Measurements from ENCODE around the gene ACACA. TPM values are rescaled to one million over a fixed set of nuclear protein-coding genes. Genes with fewer than 3 reads are reported as not detected.

The ACACA gene
- total RNA-seq, 2 experiments from 2014 or later: 52.6 to 59.8 TPM

GRCh38 chr17:37233036-37233435, 173.6 kb downstream of the ACACA start:
- Mint-ChIP-seq H3K4me3 (no peak overlapping the region), H3K4me1 (ENCODE audit: low read depth) (no peaks in the 10 kb centered on the region), H3K36me3 (ENCODE audit: low read depth) (peaks cover 18% of the 10 kb centered on the region), H3K27me3 (ENCODE audit: low read depth) (no peaks in the 10 kb centered on the region), H3K9me3 (no peaks in the 10 kb centered on the region), H3K27ac (no peak overlapping the region)
- intact Hi-C loops (cut with micrococcal nuclease): loop anchor here (10.0 kb wide), 2 partner anchors 178 to 608 kb away; no protein-coding TSS in a partner anchor
- CTCF ChIA-PET: interaction anchor here (0.6 kb wide), 1 partner anchor 1302 kb away, joined by 3 read pairs; no protein-coding TSS in a partner anchor
- no peak for DNase-seq

- CTCF ChIA-PET: interaction anchor here (0.7 to 1.1 kb wide), 3 partner anchors 8 to 603 kb away, joined by 3 to 4 read pairs (median 3); no protein-coding TSS in a partner anchor
- Mint-ChIP-seq H3K4me1 (ENCODE audit: low read depth) (no peaks in the 10 kb centered on the region), H3K4me3 (no peak overlapping the region), H3K36me3 (ENCODE audit: low read depth) (peaks cover 18% of the 10 kb centered on the region), H3K27ac (no peak overlapping the region), H3K9me3 (no peaks in the 10 kb centered on the region), H3K27me3 (ENCODE audit: low read depth) (no peaks in the 10 kb centered on the region)
- no peak for DNase-seq
- intact Hi-C loops (cut with micrococcal nuclease): loop anchor here (10.0 kb wide), 2 partner anchors 177 to 607 kb away; no protein-coding TSS in a partner anchor
These were observed 174.7 kb downstream of the ACACA start for GRCh38 chr17:37231887-37232286.

GRCh38 chr17:37230633-37231032, 176.0 kb downstream of the ACACA start:
- Mint-ChIP-seq H3K4me1 (ENCODE audit: low read depth) (no peaks in the 10 kb centered on the region), H3K4me3 (no peak overlapping the region), H3K27ac (no peak overlapping the region), H3K36me3 (ENCODE audit: low read depth) (peaks cover 16% of the 10 kb centered on the region), H3K27me3 (ENCODE audit: low read depth) (no peaks in the 10 kb centered on the region), H3K9me3 (no peaks in the 10 kb centered on the region)
- intact Hi-C loops (cut with micrococcal nuclease): loop anchor here (10.0 kb wide), 2 partner anchors 176 to 606 kb away; no protein-coding TSS in a partner anchor
- DNase-seq: no peak
- CTCF ChIA-PET: interaction anchor here (1.1 kb wide), 1 partner anchor 9 kb away, joined by 3 read pairs; no protein-coding TSS in a partner anchor

- no peaks in the 10 kb centered on the region for H3K27me3 Mint-ChIP-seq (ENCODE audit: low read depth)
- CTCF ChIA-PET: interaction anchor here (0.6 to 0.9 kb wide), 3 partner anchors 15 to 597 kb away, joined by 3 to 5 read pairs (median 3); no protein-coding TSS in a partner anchor
- intact Hi-C loops (cut with micrococcal nuclease): no loop called here
- H3K4me3 Mint-ChIP-seq: no peak overlapping the region
- no peaks in the 10 kb centered on the region for H3K9me3 Mint-ChIP-seq
- H3K4me1 Mint-ChIP-seq (ENCODE audit: low read depth): no peaks in the 10 kb centered on the region
- H3K27ac Mint-ChIP-seq: no peak overlapping the region
- DNase-seq: no peak
- peaks cover 20% of the 10 kb centered on the region for H3K36me3 Mint-ChIP-seq (ENCODE audit: low read depth)
These were observed 181.2 kb downstream of the ACACA start for GRCh38 chr17:37225465-37225864.

- Mint-ChIP-seq H3K4me3 (no peak overlapping the region), H3K36me3 (ENCODE audit: low read depth) (peaks cover 22% of the 10 kb centered on the region), H3K9me3 (no peaks in the 10 kb centered on the region), H3K27ac (no peak overlapping the region), H3K4me1 (ENCODE audit: low read depth) (no peaks in the 10 kb centered on the region), H3K27me3 (ENCODE audit: low read depth) (no peaks in the 10 kb centered on the region)
- no peak for DNase-seq
- intact Hi-C loops (cut with micrococcal nuclease): no loop called here
- CTCF ChIA-PET: interaction anchor here (0.9 kb wide), 1 partner anchor 18 kb away, joined by 5 read pairs; no protein-coding TSS in a partner anchor
These were observed 184.8 kb downstream of the ACACA start for GRCh38 chr17:37221865-37222264.

GRCh38 chr17:37220607-37220953, 186.1 kb downstream of the ACACA start:
- CTCF ChIA-PET: no interaction called here
- Mint-ChIP-seq H3K27ac (no peak overlapping the region), H3K4me3 (no peak overlapping the region), H3K9me3 (no peaks in the 10 kb centered on the region), H3K36me3 (ENCODE audit: low read depth) (peaks cover 23% of the 10 kb centered on the region), H3K27me3 (ENCODE audit: low read depth) (no peaks in the 10 kb centered on the region), H3K4me1 (ENCODE audit: low read depth) (no peaks in the 10 kb centered on the region)
- DNase-seq: peak; percentile 40
- intact Hi-C loops (cut with micrococcal nuclease): no loop called here

GRCh38 chr17:37219876-37220606, 186.6 kb downstream of the ACACA start:
- Mint-ChIP-seq H3K36me3 (ENCODE audit: low read depth) (peaks cover 18% of the 10 kb centered on the region), H3K4me1 (ENCODE audit: low read depth) (no peaks in the 10 kb centered on the region), H3K4me3 (no peak overlapping the region), H3K27me3 (ENCODE audit: low read depth) (no peaks in the 10 kb centered on the region), H3K9me3 (no peaks in the 10 kb centered on the region), H3K27ac (no peak overlapping the region)
- intact Hi-C loops (cut with micrococcal nuclease): no loop called here
- CTCF ChIA-PET: no interaction called here
- no peak for DNase-seq

- H3K4me1 Mint-ChIP-seq (ENCODE audit: low read depth): no peaks in the 10 kb centered on the region
- DNase-seq: no peak
- no peaks in the 10 kb centered on the region for H3K9me3 Mint-ChIP-seq
- no peak overlapping the region for H3K27ac Mint-ChIP-seq
- H3K4me3 Mint-ChIP-seq: no peak overlapping the region
- CTCF ChIA-PET: no interaction called here
- H3K36me3 Mint-ChIP-seq (ENCODE audit: low read depth): peaks cover 20% of the 10 kb centered on the region
- intact Hi-C loops (cut with micrococcal nuclease): no loop called here
- no peaks in the 10 kb centered on the region for H3K27me3 Mint-ChIP-seq (ENCODE audit: low read depth)
These were observed 187.8 kb downstream of the ACACA start for GRCh38 chr17:37218849-37219248.

GRCh38 chr17:37214416-37214815, 192.2 kb downstream of the ACACA start:
- CTCF ChIA-PET: interaction anchor here (0.6 to 1.1 kb wide), 2 partner anchors 18 to 457 kb away, joined by 3 read pairs; no protein-coding TSS in a partner anchor
- Mint-ChIP-seq H3K4me3 (no peak overlapping the region), H3K9me3 (no peaks in the 10 kb centered on the region), H3K27me3 (ENCODE audit: low read depth) (no peaks in the 10 kb centered on the region), H3K36me3 (ENCODE audit: low read depth) (peaks cover 14% of the 10 kb centered on the region), H3K4me1 (ENCODE audit: low read depth) (no peaks in the 10 kb centered on the region), H3K27ac (no peak overlapping the region)
- intact Hi-C loops (cut with micrococcal nuclease): no loop called here
- DNase-seq: no peak

- intact Hi-C loops (cut with micrococcal nuclease): no loop called here
- Mint-ChIP-seq H3K9me3 (no peaks in the 10 kb centered on the region), H3K27ac (no peak overlapping the region), H3K27me3 (ENCODE audit: low read depth) (no peaks in the 10 kb centered on the region), H3K36me3 (ENCODE audit: low read depth) (peaks cover 16% of the 10 kb centered on the region), H3K4me1 (ENCODE audit: low read depth) (no peaks in the 10 kb centered on the region), H3K4me3 (no peak overlapping the region)
- CTCF ChIA-PET: interaction anchor here (1.1 to 1.2 kb wide), 2 partner anchors 13 to 18 kb away, joined by 3 read pairs; no protein-coding TSS in a partner anchor
- DNase-seq: no peak
These were observed 192.7 kb downstream of the ACACA start for GRCh38 chr17:37213927-37214326.

GRCh38 chr17:37212179-37212578, 194.5 kb downstream of the ACACA start:
- Mint-ChIP-seq H3K27me3 (ENCODE audit: low read depth) (no peaks in the 10 kb centered on the region), H3K9me3 (no peaks in the 10 kb centered on the region), H3K27ac (no peak overlapping the region), H3K36me3 (ENCODE audit: low read depth) (peaks cover 18% of the 10 kb centered on the region), H3K4me3 (no peak overlapping the region), H3K4me1 (ENCODE audit: low read depth) (no peaks in the 10 kb centered on the region)
- intact Hi-C loops (cut with micrococcal nuclease): no loop called here
- CTCF ChIA-PET: interaction anchor here (1.0 kb wide), 1 partner anchor 608 kb away, joined by 4 read pairs; no protein-coding TSS in a partner anchor
- DNase-seq: no peak

- Mint-ChIP-seq H3K36me3 (ENCODE audit: low read depth) (peaks cover 19% of the 10 kb centered on the region), H3K27ac (no peak overlapping the region), H3K4me3 (no peak overlapping the region), H3K9me3 (no peaks in the 10 kb centered on the region), H3K4me1 (ENCODE audit: low read depth) (no peaks in the 10 kb centered on the region), H3K27me3 (ENCODE audit: low read depth) (no peaks in the 10 kb centered on the region)
- DNase-seq: no peak
- CTCF ChIA-PET: interaction anchor here (0.7 to 0.9 kb wide), 2 partner anchors 14 to 30 kb away, joined by 3 to 5 read pairs; no protein-coding TSS in a partner anchor
- intact Hi-C loops (cut with micrococcal nuclease): no loop called here
These were observed 195.5 kb downstream of the ACACA start for GRCh38 chr17:37211136-37211535.

GRCh38 chr17:37207103-37207502, 199.5 kb downstream of the ACACA start:
- no peak overlapping the region for H3K4me3 Mint-ChIP-seq
- H3K27me3 Mint-ChIP-seq (ENCODE audit: low read depth): no peaks in the 10 kb centered on the region
- H3K4me1 Mint-ChIP-seq (ENCODE audit: low read depth): no peaks in the 10 kb centered on the region
- CTCF ChIA-PET: no interaction called here
- H3K9me3 Mint-ChIP-seq: no peaks in the 10 kb centered on the region
- peaks cover 33% of the 10 kb centered on the region for H3K36me3 Mint-ChIP-seq (ENCODE audit: low read depth)
- no peak overlapping the region for H3K27ac Mint-ChIP-seq
- DNase-seq: no peak
- intact Hi-C loops (cut with micrococcal nuclease): no loop called here

Measured in activated naive CD4-positive, alpha-beta T cell treated with anti-CD3 and anti-CD28 coated beads for 36 hours (primary cell).